Measurements from ENCODE around the gene CACHD1.
"Not testable (repeated sequence)": the region's sequence is repeated elsewhere in the genome, so short reads cannot be mapped to it uniquely, and the experiment has no call there.

Gene CACHD1

GRCh38 chr1:64715186-64715585, 245.3 kb downstream of the CACHD1 start:
- no peak for FAIRE-seq

GRCh38 chr1:64721135-64721534, 251.2 kb downstream of the CACHD1 start:
- no peak for FAIRE-seq

- FAIRE-seq, result no peak
These were observed 251.7 kb downstream of the CACHD1 start for GRCh38 chr1:64721576-64722145.

GRCh38 chr1:64727861-64728260, 257.9 kb downstream of the CACHD1 start:
- FAIRE-seq, result no peak

- no peak for FAIRE-seq
These were observed 263.8 kb downstream of the CACHD1 start for GRCh38 chr1:64733581-64734286.

- no peak for FAIRE-seq
These were observed 264.3 kb downstream of the CACHD1 start for GRCh38 chr1:64734287-64734652.

GRCh38 chr1:64740687-64741086, 270.8 kb downstream of the CACHD1 start:
- FAIRE-seq, result not testable (repeated sequence)
